ENCODE data around the gene ARPP21. TPM values are rescaled to one million over a fixed set of nuclear protein-coding genes. Genes with fewer than 3 reads are reported as not detected.
"Not testable (repeated sequence)": the region's sequence is repeated elsewhere in the genome, so short reads cannot be mapped to it uniquely, and the experiment has no call there.

Gene ARPP21
- total RNA-seq, 2 donors from 2014 or later = 0.27 TPM; not detected in 1

- H3K27ac ChIP-seq = no peak overlapping the region
- DNase-seq (ENCODE audit: low spot score) (no peak), ATAC-seq (ENCODE audit: insufficient number of reproducible peaks, low FRiP score, low read depth) (no peak)
- no peak overlapping the region for H3K4me3 ChIP-seq
- TF ChIP-seq, protein P1, sequence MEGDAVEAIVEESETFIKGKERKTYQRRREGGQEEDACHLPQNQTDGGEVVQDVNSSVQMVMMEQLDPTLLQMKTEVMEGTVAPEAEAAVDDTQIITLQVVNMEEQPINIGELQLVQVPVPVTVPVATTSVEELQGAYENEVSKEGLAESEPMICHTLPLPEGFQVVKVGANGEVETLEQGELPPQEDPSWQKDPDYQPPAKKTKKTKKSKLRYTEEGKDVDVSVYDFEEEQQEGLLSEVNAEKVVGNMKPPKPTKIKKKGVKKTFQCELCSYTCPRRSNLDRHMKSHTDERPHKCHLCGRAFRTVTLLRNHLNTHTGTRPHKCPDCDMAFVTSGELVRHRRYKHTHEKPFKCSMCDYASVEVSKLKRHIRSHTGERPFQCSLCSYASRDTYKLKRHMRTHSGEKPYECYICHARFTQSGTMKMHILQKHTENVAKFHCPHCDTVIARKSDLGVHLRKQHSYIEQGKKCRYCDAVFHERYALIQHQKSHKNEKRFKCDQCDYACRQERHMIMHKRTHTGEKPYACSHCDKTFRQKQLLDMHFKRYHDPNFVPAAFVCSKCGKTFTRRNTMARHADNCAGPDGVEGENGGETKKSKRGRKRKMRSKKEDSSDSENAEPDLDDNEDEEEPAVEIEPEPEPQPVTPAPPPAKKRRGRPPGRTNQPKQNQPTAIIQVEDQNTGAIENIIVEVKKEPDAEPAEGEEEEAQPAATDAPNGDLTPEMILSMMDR (IDR thresholded peaks at IDR 0.05) = no peak
- H3K27me3 ChIP-seq (replicated peaks; ENCODE audit: insufficient read depth) = no peaks in the 10 kb centered on the region
- H3K4me1 ChIP-seq (ENCODE audit: control insufficient read depth in 1 of 2, low read depth in 2 of 2) = no peaks in the 10 kb centered on the region
- H3K9me3 ChIP-seq = no peaks in the 10 kb centered on the region
- H3K36me3 ChIP-seq = no peaks in the 10 kb centered on the region
These were observed 151.4 kb downstream of the ARPP21 start for GRCh38 chr3:35790764-35791163.

DNA sequence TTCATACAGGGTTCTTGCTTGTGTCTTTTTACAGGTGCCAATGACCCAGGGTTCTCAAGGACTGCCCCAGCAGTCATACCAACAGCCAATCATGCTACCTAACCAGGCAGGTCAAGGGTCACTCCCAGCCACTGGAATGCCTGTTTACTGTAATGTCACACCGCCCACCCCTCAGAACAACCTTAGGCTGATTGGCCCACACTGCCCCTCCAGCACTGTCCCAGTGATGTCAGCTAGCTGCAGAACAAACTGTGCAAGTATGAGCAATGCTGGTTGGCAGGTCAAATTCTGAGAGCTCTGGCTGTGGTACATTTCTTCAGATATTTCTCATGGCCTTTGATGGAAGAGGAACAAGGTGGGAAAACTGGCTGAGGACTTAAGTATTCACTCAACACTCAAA lies 154.3 kb downstream of the ARPP21 start:
- no peaks in the 10 kb centered on the region for H3K36me3 ChIP-seq
- no peaks in the 10 kb centered on the region for H3K27me3 ChIP-seq (replicated peaks; ENCODE audit: insufficient read depth)
- DNase-seq (ENCODE audit: low spot score) (no peak), ATAC-seq (ENCODE audit: insufficient number of reproducible peaks, low FRiP score, low read depth) (no peak)
- no peaks in the 10 kb centered on the region for H3K4me1 ChIP-seq (ENCODE audit: control insufficient read depth in 1 of 2, low read depth in 2 of 2)
- no peak overlapping the region for H3K4me3 ChIP-seq
- no peaks in the 10 kb centered on the region for H3K9me3 ChIP-seq
- TF ChIP-seq, protein P1 (IDR thresholded peaks at IDR 0.05) = no peak
- H3K27ac ChIP-seq = no peak overlapping the region

GRCh38 chr3:35800960-35801459 lies 161.7 kb downstream of the ARPP21 start:
- Histone ChIP-seq H3K4me1 (ENCODE audit: control insufficient read depth in 1 of 2, low read depth in 2 of 2) (no peaks in the 10 kb centered on the region), H3K27ac (no peak overlapping the region), H3K9me3 (no peaks in the 10 kb centered on the region), H3K27me3 (replicated peaks; ENCODE audit: insufficient read depth) (no peaks in the 10 kb centered on the region), H3K36me3 (no peaks in the 10 kb centered on the region), H3K4me3 (no peak overlapping the region)
- DNase-seq (ENCODE audit: low spot score) = no peak
- ATAC-seq (ENCODE audit: insufficient number of reproducible peaks, low FRiP score, low read depth) = no peak
- TF ChIP-seq, protein P1 (IDR thresholded peaks at IDR 0.05) = no peak

- no peak for ATAC-seq (ENCODE audit: insufficient number of reproducible peaks, low FRiP score, low read depth)
These were observed 175.2 kb downstream of the ARPP21 start for GRCh38 chr3:35814531-35814930.

DNA sequence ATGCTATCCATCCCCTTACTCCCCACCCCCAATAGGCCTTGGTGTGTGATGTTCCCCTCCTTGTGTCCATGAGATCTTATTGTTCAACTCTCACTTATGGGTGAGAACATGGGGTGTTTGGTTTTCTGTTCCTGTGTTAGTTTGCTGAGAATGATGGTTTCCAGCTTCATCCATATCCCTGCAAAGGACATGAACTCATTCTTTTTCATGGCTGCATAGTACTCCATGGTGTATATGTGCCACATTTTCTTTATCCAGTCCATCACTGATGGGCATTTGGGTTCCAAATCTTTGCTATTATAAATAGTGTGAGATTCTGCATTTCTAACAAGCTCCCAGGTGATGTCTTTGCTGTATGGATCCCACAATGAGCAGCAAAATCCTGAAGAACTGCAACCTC lies 176.5 kb downstream of the ARPP21 start:
- DNase-seq (ENCODE audit: low spot score); H3K4me3 ChIP-seq; ATAC-seq (ENCODE audit: insufficient number of reproducible peaks, low FRiP score, low read depth); H3K9me3 ChIP-seq; H3K36me3 ChIP-seq; H3K27me3 ChIP-seq (replicated peaks; ENCODE audit: insufficient read depth); H3K27ac ChIP-seq; H3K4me1 ChIP-seq (ENCODE audit: control insufficient read depth in 1 of 2, low read depth in 2 of 2): not testable (repeated sequence)

More at GRCh38 chr3:35814531-35814930, 175.2 kb downstream of the ARPP21 start:
- H3K27ac ChIP-seq = no peak overlapping the region
- DNase-seq (ENCODE audit: low spot score) = no peak
- no peaks in the 10 kb centered on the region for H3K27me3 ChIP-seq (replicated peaks; ENCODE audit: insufficient read depth)
- H3K4me3 ChIP-seq = no peak overlapping the region
- H3K9me3 ChIP-seq = no peaks in the 10 kb centered on the region
- no peaks in the 10 kb centered on the region for H3K4me1 ChIP-seq (ENCODE audit: control insufficient read depth in 1 of 2, low read depth in 2 of 2)
- TF ChIP-seq, protein P1 (IDR thresholded peaks at IDR 0.05) = no peak
- no peaks in the 10 kb centered on the region for H3K36me3 ChIP-seq

- H3K36me3 ChIP-seq = no peaks in the 10 kb centered on the region
- no peak for DNase-seq (ENCODE audit: low spot score)
- no peak for ATAC-seq (ENCODE audit: insufficient number of reproducible peaks, low FRiP score, low read depth)
These were observed 177.9 kb downstream of the ARPP21 start for GRCh38 chr3:35817216-35817615.

More at GRCh38 chr3:35817216-35817615, 177.9 kb downstream of the ARPP21 start:
- H3K27me3 ChIP-seq (replicated peaks; ENCODE audit: insufficient read depth) = no peaks in the 10 kb centered on the region
- no peak overlapping the region for H3K4me3 ChIP-seq
- H3K27ac ChIP-seq = no peak overlapping the region
- no peaks in the 10 kb centered on the region for H3K9me3 ChIP-seq
- TF ChIP-seq, protein P1 (IDR thresholded peaks at IDR 0.05) = no peak
- H3K4me1 ChIP-seq (ENCODE audit: control insufficient read depth in 1 of 2, low read depth in 2 of 2) = no peaks in the 10 kb centered on the region
